B cell (primary cell): Measurements from ENCODE around the gene PHB1.

Experiments
- EZH2 ChIP-seq: IDR thresholded peaks from 2 replicates; pipeline ENCODE4 v1.6.1; 2012; ENCODE audit warnings: borderline replicate concordance, low read depth, mild to moderate bottlenecking, moderate library complexity, low read length; ENCODE audit not compliant: insufficient read depth, poor library complexity, severe bottlenecking
- TF ChIP-seq, protein P1 (sequence below): fragments of 200-600 bp; IDR thresholded peaks from one replicate; pipeline ENCODE4 v1.8.0; 2022; ENCODE audit warnings: antibody characterized with exemption, mild to moderate bottlenecking

DNA sequence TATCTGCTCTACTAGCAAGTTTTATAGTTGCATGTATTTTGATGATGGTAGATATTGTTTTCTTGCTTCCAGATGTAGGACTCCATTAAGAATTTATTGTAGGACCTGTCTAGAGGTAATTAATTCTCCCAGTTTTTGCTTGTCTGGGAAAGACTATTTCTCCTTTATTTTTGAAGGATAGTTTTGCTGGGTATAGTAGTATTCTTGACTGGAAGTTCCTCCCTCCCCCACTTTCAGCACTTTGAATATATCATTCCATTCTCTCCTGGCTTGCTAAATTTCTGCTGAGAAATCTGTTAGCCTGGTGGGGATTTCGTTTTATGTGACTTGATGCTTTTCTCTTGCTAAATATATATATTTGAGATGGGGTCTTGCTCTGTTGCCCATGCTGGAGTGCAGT is 8.0 kb upstream of the PHB1 start:
- no peak for TF ChIP-seq EZH2
- TF ChIP-seq, protein P1, sequence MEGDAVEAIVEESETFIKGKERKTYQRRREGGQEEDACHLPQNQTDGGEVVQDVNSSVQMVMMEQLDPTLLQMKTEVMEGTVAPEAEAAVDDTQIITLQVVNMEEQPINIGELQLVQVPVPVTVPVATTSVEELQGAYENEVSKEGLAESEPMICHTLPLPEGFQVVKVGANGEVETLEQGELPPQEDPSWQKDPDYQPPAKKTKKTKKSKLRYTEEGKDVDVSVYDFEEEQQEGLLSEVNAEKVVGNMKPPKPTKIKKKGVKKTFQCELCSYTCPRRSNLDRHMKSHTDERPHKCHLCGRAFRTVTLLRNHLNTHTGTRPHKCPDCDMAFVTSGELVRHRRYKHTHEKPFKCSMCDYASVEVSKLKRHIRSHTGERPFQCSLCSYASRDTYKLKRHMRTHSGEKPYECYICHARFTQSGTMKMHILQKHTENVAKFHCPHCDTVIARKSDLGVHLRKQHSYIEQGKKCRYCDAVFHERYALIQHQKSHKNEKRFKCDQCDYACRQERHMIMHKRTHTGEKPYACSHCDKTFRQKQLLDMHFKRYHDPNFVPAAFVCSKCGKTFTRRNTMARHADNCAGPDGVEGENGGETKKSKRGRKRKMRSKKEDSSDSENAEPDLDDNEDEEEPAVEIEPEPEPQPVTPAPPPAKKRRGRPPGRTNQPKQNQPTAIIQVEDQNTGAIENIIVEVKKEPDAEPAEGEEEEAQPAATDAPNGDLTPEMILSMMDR: no peak
